ENCODE measurements around the gene KLHL36.

Gene KLHL36

GRCh38 chr16:84673561-84673960 lies 25.2 kb downstream of the KLHL36 start:
- no peak for DNase-seq

- DNase-seq: no peak
These were observed 27.1 kb downstream of the KLHL36 start for GRCh38 chr16:84675423-84675822.

- DNase-seq: no peak
These were observed 27.6 kb downstream of the KLHL36 start for GRCh38 chr16:84675884-84676283.

- DNase-seq: peak; percentile 48
These were observed 28.9 kb downstream of the KLHL36 start for GRCh38 chr16:84677017-84677803.

- DNase-seq: no peak
These were observed 29.5 kb downstream of the KLHL36 start for GRCh38 chr16:84677849-84678248.

- peak; percentile 5 for DNase-seq
These were observed 30.2 kb downstream of the KLHL36 start for GRCh38 chr16:84678541-84678940.

GRCh38 chr16:84680165-84680842 lies 32.0 kb downstream of the KLHL36 start:
- DNase-seq: peak; percentile 22

GRCh38 chr16:84680843-84681629 lies 32.7 kb downstream of the KLHL36 start:
- DNase-seq: no peak

GRCh38 chr16:84683691-84684591 lies 35.6 kb downstream of the KLHL36 start:
- peak; percentile 17 for DNase-seq

GRCh38 chr16:84684592-84684965 lies 36.3 kb downstream of the KLHL36 start:
- no peak for DNase-seq

GRCh38 chr16:84685210-84685609 lies 36.9 kb downstream of the KLHL36 start:
- DNase-seq: no peak

GRCh38 chr16:84686707-84687298 lies 38.5 kb downstream of the KLHL36 start:
- peak; percentile 24 for DNase-seq

- no peak for DNase-seq
These were observed 39.4 kb downstream of the KLHL36 start for GRCh38 chr16:84687715-84688114.

- DNase-seq: peak; percentile 50
These were observed 39.9 kb downstream of the KLHL36 start for GRCh38 chr16:84688163-84688562.

- peak; percentile 5 for DNase-seq
These were observed 40.8 kb downstream of the KLHL36 start for GRCh38 chr16:84689111-84689510.

GRCh38 chr16:84690088-84690819 lies 41.9 kb downstream of the KLHL36 start:
- DNase-seq: peak; percentile 5

GRCh38 chr16:84692451-84693214 lies 44.3 kb downstream of the KLHL36 start:
- peak; percentile 12 for DNase-seq

- DNase-seq: peak; percentile 28
These were observed 45.6 kb downstream of the KLHL36 start for GRCh38 chr16:84693869-84694268.

- DNase-seq: no peak
These were observed 46.7 kb downstream of the KLHL36 start for GRCh38 chr16:84694980-84695379.

GRCh38 chr16:84699147-84699711 lies 50.9 kb downstream of the KLHL36 start:
- DNase-seq: no peak
